Astrocyte (in vitro differentiated cells and primary cell): ENCODE results near the gene VRTN. TPM values are rescaled to one million over a fixed set of nuclear protein-coding genes. Genes with fewer than 3 reads are reported as not detected.

Experiments used
- DNase-seq: peaks from one replicate; pipeline ENCODE4 v3.0.0-alpha.2; 2010; ENCODE audit warnings: low read depth
- FAIRE-seq: peaks from 2 replicates; lab custom pipeline; 2011; peaks lifted over from hg19 to GRCh38; lab: Jason Lieb, UNC
- H2AFZ ChIP-seq: 2 replicates; pipeline ENCODE4 v1.6.0; 2012; ENCODE audit warnings: low read depth, low read length, inconsistent platforms
- H3K27ac ChIP-seq: 2 replicates; pipeline ENCODE4 v1.5.1; 2011; ENCODE audit warnings: low read depth, low read length, inconsistent platforms
- H3K27me3 ChIP-seq: 2 replicates; pipeline ENCODE4 v1.6.0; 2011; ENCODE audit warnings: low read length, inconsistent platforms; ENCODE audit not compliant: insufficient read depth
- H3K36me3 ChIP-seq: 2 replicates; pipeline ENCODE4 v1.5.1; 2011; ENCODE audit warnings: low read length, inconsistent platforms; ENCODE audit not compliant: insufficient read depth
- H3K4me1 ChIP-seq: 2 replicates; pipeline ENCODE4 v1.5.1; 2011; ENCODE audit warnings: low read length, inconsistent platforms; ENCODE audit not compliant: insufficient read depth
- H3K4me2 ChIP-seq: 2 replicates; pipeline ENCODE4 v1.6.0; 2012; ENCODE audit warnings: low read length, inconsistent platforms
- H3K4me3 ChIP-seq: 2 replicates; pipeline ENCODE4 v1.5.1; 2011; ENCODE audit warnings: low read depth, mild to moderate bottlenecking, low read length, inconsistent platforms; ENCODE audit not compliant: insufficient read depth
- H3K79me2 ChIP-seq: 2 replicates; pipeline ENCODE4 v1.6.0; 2012; ENCODE audit warnings: mild to moderate bottlenecking, low read length, inconsistent platforms; ENCODE audit not compliant: insufficient read depth
- H3K9ac ChIP-seq: 2 replicates; pipeline ENCODE4 v1.6.0; 2012; ENCODE audit warnings: mild to moderate bottlenecking, low read length, inconsistent platforms
- H3K9me3 ChIP-seq: 2 replicates; pipeline ENCODE4 v1.5.1; 2012; ENCODE audit warnings: low read depth, mild to moderate bottlenecking, low read length, inconsistent platforms; ENCODE audit not compliant: insufficient read depth
- H4K20me1 ChIP-seq: 2 replicates; pipeline ENCODE4 v1.6.0; 2012; ENCODE audit warnings: low read length, inconsistent platforms; ENCODE audit not compliant: insufficient read depth
- H3K27ac Mint-ChIP-seq: one replicate; pipeline ENCODE4 v1.8.0; 2021; ENCODE audit warnings: mild to moderate bottlenecking, mixed read lengths; ENCODE audit not compliant: unreplicated experiment
- H3K27me3 Mint-ChIP-seq: one replicate; pipeline ENCODE4 v1.8.0; 2021; ENCODE audit warnings: low read depth, mixed read lengths; ENCODE audit not compliant: unreplicated experiment
- H3K36me3 Mint-ChIP-seq: one replicate; pipeline ENCODE4 v1.8.0; 2021; ENCODE audit warnings: low read depth, mixed read lengths; ENCODE audit not compliant: unreplicated experiment
- H3K4me1 Mint-ChIP-seq: one replicate; pipeline ENCODE4 v1.8.0; 2021; ENCODE audit warnings: low read depth, mixed read lengths; ENCODE audit not compliant: unreplicated experiment
- H3K4me3 Mint-ChIP-seq: one replicate; pipeline ENCODE4 v1.8.0; 2021; ENCODE audit warnings: mild to moderate bottlenecking, moderate library complexity, mixed read lengths; ENCODE audit not compliant: unreplicated experiment
- H3K9me3 Mint-ChIP-seq: one replicate; pipeline ENCODE4 v1.8.0; 2021; ENCODE audit warnings: mild to moderate bottlenecking, mixed read lengths; ENCODE audit not compliant: unreplicated experiment
- CTCF ChIP-seq: IDR thresholded peaks from 2 replicates; pipeline ENCODE4 v1.5.1; 2011; ENCODE audit warnings: low read depth, mild to moderate bottlenecking, inconsistent platforms, low read length, moderate library complexity; ENCODE audit not compliant: insufficient read depth
- EZH2 ChIP-seq: IDR thresholded peaks from 2 replicates; pipeline ENCODE4 v1.6.1; 2012; ENCODE audit warnings: mild to moderate bottlenecking, low read length, inconsistent platforms; ENCODE audit not compliant: insufficient read depth
- total RNA-seq: library from RNA; stranded (reverse); gene quantifications from 2 replicates; pipeline ENCODE4 v1.2.1, GENCODE V29; 2021

VRTN gene
- total RNA-seq, 1 donor from 2014 or later: 0.16 TPM

DNA sequence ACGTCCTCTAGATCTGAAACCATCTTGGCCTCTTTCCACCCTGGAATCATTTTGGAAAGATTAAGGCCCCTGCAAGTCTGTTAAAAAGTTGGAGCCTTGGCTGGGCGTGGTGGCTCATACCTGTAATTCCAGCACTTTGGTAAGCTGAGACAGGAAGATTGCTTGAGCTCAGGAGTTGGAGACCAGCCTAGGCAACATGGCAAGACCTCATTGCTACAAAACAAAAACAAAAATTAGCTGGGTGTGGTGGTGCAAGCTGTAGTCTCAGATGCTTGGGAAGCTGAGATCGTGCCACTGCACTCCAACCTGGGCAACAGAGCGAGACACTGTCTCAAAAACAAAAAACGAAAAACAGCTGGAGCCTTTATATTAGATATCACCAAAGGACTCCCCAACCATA is 34.7 kb upstream of the VRTN start:
- no peaks in the 10 kb centered on the region for H3K4me1 ChIP-seq
- H3K4me3 ChIP-seq: no peak overlapping the region
- FAIRE-seq (no peak), DNase-seq (no peak)
- H3K27ac Mint-ChIP-seq: no peak overlapping the region
- H3K27me3 ChIP-seq: peaks cover 3% of the 10 kb centered on the region
- H3K36me3 Mint-ChIP-seq: peaks cover 2% of the 10 kb centered on the region
- TF ChIP-seq EZH2: no peak
- TF ChIP-seq CTCF: no peak
- H3K9me3 Mint-ChIP-seq: no peaks in the 10 kb centered on the region
- H3K4me2 ChIP-seq: no peak overlapping the region
- no peak overlapping the region for H3K27ac ChIP-seq
- H3K4me3 Mint-ChIP-seq: no peak overlapping the region
- H3K9me3 ChIP-seq: no peaks in the 10 kb centered on the region
- H2AFZ ChIP-seq: no peak overlapping the region
- no peaks in the 10 kb centered on the region for H3K36me3 ChIP-seq
- no peaks in the 10 kb centered on the region for H4K20me1 ChIP-seq
- H3K79me2 ChIP-seq: no peaks in the 10 kb centered on the region
- H3K9ac ChIP-seq: no peak overlapping the region
- no peaks in the 10 kb centered on the region for H3K4me1 Mint-ChIP-seq
- peaks cover 7% of the 10 kb centered on the region for H3K27me3 Mint-ChIP-seq

GRCh38 chr14:74314576-74314975 is 33.7 kb upstream of the VRTN start:
- Histone ChIP-seq H3K4me1 (no peaks in the 10 kb centered on the region), H3K9me3 (no peaks in the 10 kb centered on the region), H3K27ac (no peak overlapping the region), H3K79me2 (no peaks in the 10 kb centered on the region), H3K27me3 (no peaks in the 10 kb centered on the region), H3K4me2 (no peak overlapping the region), H3K9ac (no peak overlapping the region), H3K4me3 (no peak overlapping the region), H3K36me3 (no peaks in the 10 kb centered on the region), H4K20me1 (no peaks in the 10 kb centered on the region), H2AFZ (no peak overlapping the region)
- no peak overlapping the region for H3K27ac Mint-ChIP-seq
- H3K4me3 Mint-ChIP-seq: no peak overlapping the region
- no peak for TF ChIP-seq CTCF
- no peak for TF ChIP-seq EZH2
- FAIRE-seq (no peak), DNase-seq (no peak)
- H3K36me3 Mint-ChIP-seq: peaks cover 2% of the 10 kb centered on the region
- H3K4me1 Mint-ChIP-seq: no peaks in the 10 kb centered on the region
- no peaks in the 10 kb centered on the region for H3K9me3 Mint-ChIP-seq
- peaks cover 7% of the 10 kb centered on the region for H3K27me3 Mint-ChIP-seq

DNA sequence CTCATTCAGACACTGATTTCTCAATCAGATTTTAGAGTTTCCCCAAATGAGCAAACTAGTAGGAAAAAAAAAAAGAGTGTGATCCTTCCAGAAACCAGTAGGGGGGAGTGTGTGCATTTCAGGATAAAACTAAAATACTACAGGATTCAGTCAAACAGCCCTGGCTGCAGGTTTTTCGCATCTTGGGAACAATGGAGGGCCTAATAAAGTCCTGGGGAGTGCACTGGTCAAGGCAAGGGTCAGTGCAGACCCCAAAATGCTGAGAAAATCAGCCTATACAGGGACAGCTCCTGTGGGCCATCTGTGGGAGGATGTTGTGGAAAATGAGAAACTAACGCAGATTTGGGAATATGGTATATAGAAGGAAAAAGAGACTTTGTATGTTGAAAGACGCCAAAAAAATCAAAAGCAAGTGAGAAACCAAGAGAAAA is 23.3 kb upstream of the VRTN start:
- no peak overlapping the region for H2AFZ ChIP-seq
- Mint-ChIP-seq H3K36me3 (no peaks in the 10 kb centered on the region), H3K27me3 (no peaks in the 10 kb centered on the region), H3K27ac (no peak overlapping the region), H3K4me1 (peaks cover 10% of the 10 kb centered on the region), H3K9me3 (no peaks in the 10 kb centered on the region), H3K4me3 (no peak overlapping the region)
- FAIRE-seq (no peak), DNase-seq (peak; percentile 4)
- H3K79me2 ChIP-seq: no peaks in the 10 kb centered on the region
- peaks cover 19% of the 10 kb centered on the region for H3K27me3 ChIP-seq
- no peaks in the 10 kb centered on the region for H3K4me1 ChIP-seq
- H3K36me3 ChIP-seq: no peaks in the 10 kb centered on the region
- TF ChIP-seq CTCF: peak; percentile 84
- TF ChIP-seq EZH2: no peak
- no peaks in the 10 kb centered on the region for H4K20me1 ChIP-seq
- no peaks in the 10 kb centered on the region for H3K9me3 ChIP-seq
- H3K27ac ChIP-seq: no peak overlapping the region
- H3K9ac ChIP-seq: no peak overlapping the region
- H3K4me3 ChIP-seq: no peak overlapping the region
- no peak overlapping the region for H3K4me2 ChIP-seq
